Left lung (tissue), 14 donors: ENCODE results near the gene CAMTA2. TPM values are rescaled to one million over a fixed set of nuclear protein-coding genes. Genes with fewer than 3 reads are reported as not detected.
A peak's percentile ranks its signal among the peaks of the same experiment; 100 is the strongest.

ENCODE experiments used
- ATAC-seq: fragments of 200-7000 bp; cut with Tn5 transposase; one replicate; pipeline ENCODE4 v1.9.1; 2020; ENCODE audit warnings: moderate library complexity
- DNase-seq, 4 donors: peaks; one replicate each; pipeline ENCODE4 v3.0.0-alpha.2; 2013 to 2020
- H3K27ac ChIP-seq, 2 donors: fragments of 200-600 bp; sonication (generic) in 1 of 2; one replicate each; pipeline versions ENCODE4 v1.5.0 to v1.8.0; 2020 to 2021
- H3K27me3 ChIP-seq, 2 donors: fragments of 200-600 bp; sonication (generic) in 1 of 2; one replicate each; pipeline versions ENCODE4 v1.5.0 to v1.8.0; 2020 to 2021
- H3K36me3 ChIP-seq, 2 donors: fragments of 200-600 bp; sonication (generic) in 1 of 2; one replicate each; pipeline versions ENCODE4 v1.5.0 to v1.8.0; 2020 to 2021
- H3K4me1 ChIP-seq, 2 donors: fragments of 200-600 bp; one replicate each; pipeline ENCODE4 v1.8.0; 2021
- H3K4me3 ChIP-seq, 2 donors: fragments of 200-600 bp; sonication (generic) in 1 of 2; one replicate each; pipeline versions ENCODE4 v1.5.0 to v1.8.0; 2020 to 2021; ENCODE audit warnings: mild to moderate bottlenecking in 1 of 2
- H3K9me3 ChIP-seq, 2 donors: fragments of 200-600 bp; sonication (generic) in 1 of 2; one replicate each; pipeline versions ENCODE4 v1.5.0 to v1.8.0; 2020 to 2021
- intact Hi-C, 2 donors: fragments of 100-400 bp; cut with DNase I; formaldehyde crosslinking; loops; one replicate each; pipeline versions ENCODE4 v1.11.2 to v1.14.2; 2022
- long read RNA-seq, 12 donors: library from polyadenylated mRNA in 2 of 12; unstranded in 2 of 12; transcript quantifications; one replicate each; pipeline ENCODE4 v2.0.0 and lab custom pipeline, GENCODE V29; 2019 to 2026
- polyA plus RNA-seq, 6 donors: library from polyadenylated mRNA; unstranded; fragments of 120-200 nt; gene quantifications; one replicate each; pipeline ENCODE4 v1.2.1, GENCODE V29; 2013; ENCODE audit not compliant: insufficient read length in 6 of 6
- total RNA-seq, 2 donors: library from RNA; stranded (reverse); fragmentation: NEBNext Ultra II Directional; extraction: Animal tissue kit (Norgen Biotek cat#: 25700); gene quantifications; one replicate each; pipeline ENCODE4 v1.2.1, GENCODE V29; 2021
- TF ChIP-seq, protein P1 (sequence below), 2 donors: fragments of 200-600 bp; sonication (generic) in 1 of 2; IDR thresholded peaks; one replicate each; pipeline versions ENCODE4 v1.5.0 to v1.8.0; 2021; ENCODE audit warnings: antibody characterized with exemption in 2 of 2
- donor health status: DM: no; HTN: yes; CAD: no.
- donor health status: DM: no; HTN: no; CAD: no.

CAMTA2 gene, protein sequence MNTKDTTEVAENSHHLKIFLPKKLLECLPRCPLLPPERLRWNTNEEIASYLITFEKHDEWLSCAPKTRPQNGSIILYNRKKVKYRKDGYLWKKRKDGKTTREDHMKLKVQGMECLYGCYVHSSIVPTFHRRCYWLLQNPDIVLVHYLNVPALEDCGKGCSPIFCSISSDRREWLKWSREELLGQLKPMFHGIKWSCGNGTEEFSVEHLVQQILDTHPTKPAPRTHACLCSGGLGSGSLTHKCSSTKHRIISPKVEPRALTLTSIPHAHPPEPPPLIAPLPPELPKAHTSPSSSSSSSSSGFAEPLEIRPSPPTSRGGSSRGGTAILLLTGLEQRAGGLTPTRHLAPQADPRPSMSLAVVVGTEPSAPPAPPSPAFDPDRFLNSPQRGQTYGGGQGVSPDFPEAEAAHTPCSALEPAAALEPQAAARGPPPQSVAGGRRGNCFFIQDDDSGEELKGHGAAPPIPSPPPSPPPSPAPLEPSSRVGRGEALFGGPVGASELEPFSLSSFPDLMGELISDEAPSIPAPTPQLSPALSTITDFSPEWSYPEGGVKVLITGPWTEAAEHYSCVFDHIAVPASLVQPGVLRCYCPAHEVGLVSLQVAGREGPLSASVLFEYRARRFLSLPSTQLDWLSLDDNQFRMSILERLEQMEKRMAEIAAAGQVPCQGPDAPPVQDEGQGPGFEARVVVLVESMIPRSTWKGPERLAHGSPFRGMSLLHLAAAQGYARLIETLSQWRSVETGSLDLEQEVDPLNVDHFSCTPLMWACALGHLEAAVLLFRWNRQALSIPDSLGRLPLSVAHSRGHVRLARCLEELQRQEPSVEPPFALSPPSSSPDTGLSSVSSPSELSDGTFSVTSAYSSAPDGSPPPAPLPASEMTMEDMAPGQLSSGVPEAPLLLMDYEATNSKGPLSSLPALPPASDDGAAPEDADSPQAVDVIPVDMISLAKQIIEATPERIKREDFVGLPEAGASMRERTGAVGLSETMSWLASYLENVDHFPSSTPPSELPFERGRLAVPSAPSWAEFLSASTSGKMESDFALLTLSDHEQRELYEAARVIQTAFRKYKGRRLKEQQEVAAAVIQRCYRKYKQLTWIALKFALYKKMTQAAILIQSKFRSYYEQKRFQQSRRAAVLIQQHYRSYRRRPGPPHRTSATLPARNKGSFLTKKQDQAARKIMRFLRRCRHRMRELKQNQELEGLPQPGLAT
- total RNA-seq (10 to 100 TPM; 51.3 to 64.9 TPM), polyA plus RNA-seq (10 to 100 TPM; 28.6 to 40.8 (median 33.3) TPM)
- long read RNA-seq, donor 1, partial matches to known transcripts: 0 of 5 reads
- long read RNA-seq, donor 1, other reads (novel, unspliced or antisense): 0 of 5 reads
- long read RNA-seq, donor 2, partial matches to known transcripts: 0 of 3 reads
- long read RNA-seq, donor 2, other reads (novel, unspliced or antisense): 0 of 3 reads
- long read RNA-seq, donor 3, partial matches to known transcripts: 13 of 14 reads
- long read RNA-seq, donor 3, other reads (novel, unspliced or antisense): 0 of 14 reads
- long read RNA-seq, donor 4, partial matches to known transcripts: 1 of 5 reads
- long read RNA-seq, donor 4, other reads (novel, unspliced or antisense): 4 of 5 reads
- long read RNA-seq, donor 5, partial matches to known transcripts: 0 of 3 reads
- long read RNA-seq, donor 5, other reads (novel, unspliced or antisense): 0 of 3 reads
- long read RNA-seq, donor 6, partial matches to known transcripts: 0 of 1 reads
- long read RNA-seq, donor 6, other reads (novel, unspliced or antisense): 0 of 1 reads
- long read RNA-seq, donor 7: 0 reads
- long read RNA-seq, donor 8, partial matches to known transcripts: 7 of 7 reads
- long read RNA-seq, donor 8, other reads (novel, unspliced or antisense): 0 of 7 reads
- long read RNA-seq, donor 9: 0 reads
- long read RNA-seq, donor 10, partial matches to known transcripts: 1 of 1 reads
- long read RNA-seq, donor 10, other reads (novel, unspliced or antisense): 0 of 1 reads
- long read RNA-seq, donor 11: 0 reads
- long read RNA-seq, donor 12, partial matches to known transcripts: 0 of 1 reads
- long read RNA-seq, donor 12, other reads (novel, unspliced or antisense): 0 of 1 reads

DNA sequence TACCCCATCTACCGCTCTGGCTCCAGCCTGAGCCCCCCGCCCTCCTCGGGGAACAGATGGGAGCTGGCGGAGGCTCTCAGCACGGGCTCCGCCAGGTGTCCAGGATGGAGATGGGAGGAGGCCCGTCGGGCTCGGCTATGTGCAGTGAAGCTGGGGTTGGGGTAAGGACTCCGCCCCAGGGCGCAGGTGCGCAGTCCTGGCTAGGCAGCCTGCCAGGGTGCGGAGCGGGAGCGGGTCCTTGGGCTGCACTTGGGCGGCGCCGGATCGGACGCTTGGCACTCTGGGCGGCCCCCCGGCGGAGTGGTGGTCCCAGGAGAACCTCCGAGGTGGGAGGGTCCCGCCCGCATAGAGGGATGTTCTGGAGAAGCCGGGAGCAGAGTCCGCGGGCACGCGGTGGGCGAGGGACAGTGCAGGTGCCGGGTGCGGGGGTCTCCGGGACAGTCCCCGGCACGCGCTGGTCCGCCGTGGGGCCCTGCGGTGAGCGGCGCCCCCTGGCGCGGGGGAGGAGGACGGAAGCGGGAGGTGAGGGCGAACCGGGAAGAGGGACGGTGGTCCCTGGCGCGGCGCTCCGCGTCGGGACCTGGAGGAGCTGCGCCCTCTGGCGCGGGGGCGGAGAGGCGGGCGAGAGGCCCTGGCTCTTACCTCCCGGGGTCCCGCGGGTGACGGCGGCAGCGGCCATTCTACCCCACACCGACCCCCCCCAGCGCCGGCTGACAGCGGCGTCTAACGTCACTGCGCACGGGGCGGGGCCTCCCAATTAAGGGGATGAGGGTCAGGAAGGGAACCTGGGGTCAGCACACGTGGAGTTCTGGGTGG, at the start of gene CAMTA2:
CAMTA2 (minus strand) TSS at position 725 of the 816 bp plus-strand sequence. CDS start 1,453 bp downstream, outside the sequence.
- peaks cover 0 to 26% of the 10 kb centered on the region in 2 donors for H3K36me3 ChIP-seq
- H3K27me3 ChIP-seq: no peaks in the 10 kb centered on the region
- ATAC-seq (peak; percentile 94), DNase-seq (peak; percentile 82 to 99 (median 88))
- H3K27ac ChIP-seq: peak within 1 kb of the TSS; percentile 94
- H3K4me1 ChIP-seq: peaks cover 17 to 42% of the 10 kb centered on the region in 2 donors
- intact Hi-C loops: loop anchor here in 1 of 2 donors (10.0 kb wide), 1 partner anchor 78 kb away; no protein-coding TSS in a partner anchor
- peak within 1 kb of the TSS; percentile 94 to 98 for H3K4me3 ChIP-seq
- TF ChIP-seq, protein P1, sequence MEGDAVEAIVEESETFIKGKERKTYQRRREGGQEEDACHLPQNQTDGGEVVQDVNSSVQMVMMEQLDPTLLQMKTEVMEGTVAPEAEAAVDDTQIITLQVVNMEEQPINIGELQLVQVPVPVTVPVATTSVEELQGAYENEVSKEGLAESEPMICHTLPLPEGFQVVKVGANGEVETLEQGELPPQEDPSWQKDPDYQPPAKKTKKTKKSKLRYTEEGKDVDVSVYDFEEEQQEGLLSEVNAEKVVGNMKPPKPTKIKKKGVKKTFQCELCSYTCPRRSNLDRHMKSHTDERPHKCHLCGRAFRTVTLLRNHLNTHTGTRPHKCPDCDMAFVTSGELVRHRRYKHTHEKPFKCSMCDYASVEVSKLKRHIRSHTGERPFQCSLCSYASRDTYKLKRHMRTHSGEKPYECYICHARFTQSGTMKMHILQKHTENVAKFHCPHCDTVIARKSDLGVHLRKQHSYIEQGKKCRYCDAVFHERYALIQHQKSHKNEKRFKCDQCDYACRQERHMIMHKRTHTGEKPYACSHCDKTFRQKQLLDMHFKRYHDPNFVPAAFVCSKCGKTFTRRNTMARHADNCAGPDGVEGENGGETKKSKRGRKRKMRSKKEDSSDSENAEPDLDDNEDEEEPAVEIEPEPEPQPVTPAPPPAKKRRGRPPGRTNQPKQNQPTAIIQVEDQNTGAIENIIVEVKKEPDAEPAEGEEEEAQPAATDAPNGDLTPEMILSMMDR (IDR thresholded peaks at IDR 0.05): peak; percentile 69 to 72
- H3K9me3 ChIP-seq: no peaks in the 10 kb centered on the region

DNA sequence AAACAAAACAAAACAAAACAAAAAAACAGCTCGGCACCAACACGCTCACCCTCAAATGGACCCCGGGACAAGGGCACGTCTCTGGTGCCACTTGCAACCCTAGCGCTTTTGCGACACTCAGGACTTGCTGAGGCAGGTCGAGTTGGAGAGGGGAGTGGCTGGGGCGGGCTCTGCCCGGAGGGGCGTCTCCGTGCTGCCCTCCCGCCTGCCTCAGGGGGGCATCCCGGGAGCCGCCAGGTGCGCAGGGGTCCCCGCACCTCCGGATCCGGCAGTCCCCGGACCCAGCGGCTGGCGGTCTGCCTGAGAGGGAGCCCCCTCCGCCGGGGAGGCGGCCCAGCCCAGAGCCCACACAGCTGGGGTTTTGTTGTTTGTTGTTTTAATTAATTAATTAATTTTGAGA, 47.8 kb upstream of the CAMTA2 start, which contains the start of gene SLC52A1:
SLC52A1 (minus strand) TSS at position 112 of the 400 bp plus-strand sequence. CDS start 820 bp downstream, outside the sequence.
- Histone ChIP-seq H3K27ac (no peak within 1 kb of the TSS), H3K4me3 (peak within 1 kb of the TSS; percentile 13 to 19), H3K4me1 (peaks cover 5 to 23% of the 10 kb centered on the region in 2 donors), H3K9me3 (no peaks in the 10 kb centered on the region), H3K36me3 (no peaks in the 10 kb centered on the region), H3K27me3 (peaks cover 6 to 23% of the 10 kb centered on the region in 2 donors)
- intact Hi-C loops: no loop called here
- TF ChIP-seq, protein P1 (IDR thresholded peaks at IDR 0.05): no peak
- peak; percentile 61 for ATAC-seq
- DNase-seq: no peak

DNA sequence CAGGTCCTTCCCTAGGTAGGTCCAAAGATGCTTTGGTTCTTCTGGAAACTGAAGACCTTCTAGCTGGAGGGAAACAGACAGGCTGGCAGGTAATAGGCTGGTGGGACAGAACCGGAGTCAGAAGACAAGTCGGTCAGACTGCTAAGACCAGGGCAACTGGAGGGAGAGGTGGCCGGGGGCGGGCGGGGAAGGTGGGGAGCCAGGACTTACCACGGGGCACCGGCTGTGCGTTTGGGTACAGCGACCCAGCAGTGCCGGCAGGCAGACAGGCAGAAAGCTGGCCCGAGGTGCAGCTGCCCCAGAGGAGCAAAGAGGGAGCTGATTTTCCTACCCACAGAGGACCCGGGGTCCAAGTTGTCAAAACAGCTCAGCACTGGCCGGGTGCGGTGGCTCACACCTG, 47.2 kb upstream of the CAMTA2 start:
- intact Hi-C loops: no loop called here
- H3K36me3 ChIP-seq: no peaks in the 10 kb centered on the region
- H3K27me3 ChIP-seq: peaks cover 6 to 23% of the 10 kb centered on the region in 2 donors
- peaks cover 5 to 30% of the 10 kb centered on the region in 2 donors for H3K4me1 ChIP-seq
- TF ChIP-seq, protein P1 (IDR thresholded peaks at IDR 0.05): no peak
- no peak overlapping the region for H3K27ac ChIP-seq
- H3K4me3 ChIP-seq: no peak overlapping the region
- DNase-seq (no peak), ATAC-seq (no peak)
- no peaks in the 10 kb centered on the region for H3K9me3 ChIP-seq
